ENCODE data around the gene ACLY. TPM values are rescaled to one million over a fixed set of nuclear protein-coding genes. Genes with fewer than 3 reads are reported as not detected.
"Not testable (repeated sequence)": the region's sequence is repeated elsewhere in the genome, so short reads cannot be mapped to it uniquely, and the experiment has no call there.

The ACLY gene
- polyA plus RNA-seq, 1 donor (not counting 4 experiments of a cell fraction or from before 2014, with no cell fraction given), result 363 TPM

DNA sequence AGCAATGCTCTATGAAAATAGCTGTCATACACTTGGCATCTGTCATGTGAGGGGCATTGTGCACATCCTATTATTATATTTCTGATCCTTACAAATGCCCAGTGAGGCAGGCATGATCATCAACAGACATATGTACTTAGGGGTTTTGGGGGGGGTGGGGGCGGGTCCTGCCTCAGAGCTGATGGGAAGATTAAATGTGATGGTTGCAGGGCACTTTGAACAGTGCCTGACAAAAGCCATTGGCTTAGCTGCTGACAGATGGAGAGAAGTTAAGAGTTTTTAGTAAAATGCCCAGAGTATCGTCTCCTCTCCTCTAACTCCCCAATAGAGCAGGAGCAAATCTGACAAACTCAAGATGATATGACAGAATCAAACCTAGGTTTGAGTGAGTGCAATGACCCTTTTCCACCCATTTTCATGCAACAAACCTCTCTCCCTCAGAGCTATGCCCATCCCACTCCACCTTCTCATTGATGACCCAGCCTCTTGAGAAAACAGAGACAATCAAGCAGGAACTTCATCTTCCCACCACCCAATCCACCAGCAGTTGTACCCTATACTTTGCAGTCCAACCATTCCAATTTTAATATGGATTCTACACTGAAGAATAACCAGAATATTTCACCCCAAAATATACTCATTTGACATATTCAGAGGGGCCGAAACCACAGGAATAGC, 58.4 kb downstream of the ACLY start:
- TF ChIP-seq, protein P1, sequence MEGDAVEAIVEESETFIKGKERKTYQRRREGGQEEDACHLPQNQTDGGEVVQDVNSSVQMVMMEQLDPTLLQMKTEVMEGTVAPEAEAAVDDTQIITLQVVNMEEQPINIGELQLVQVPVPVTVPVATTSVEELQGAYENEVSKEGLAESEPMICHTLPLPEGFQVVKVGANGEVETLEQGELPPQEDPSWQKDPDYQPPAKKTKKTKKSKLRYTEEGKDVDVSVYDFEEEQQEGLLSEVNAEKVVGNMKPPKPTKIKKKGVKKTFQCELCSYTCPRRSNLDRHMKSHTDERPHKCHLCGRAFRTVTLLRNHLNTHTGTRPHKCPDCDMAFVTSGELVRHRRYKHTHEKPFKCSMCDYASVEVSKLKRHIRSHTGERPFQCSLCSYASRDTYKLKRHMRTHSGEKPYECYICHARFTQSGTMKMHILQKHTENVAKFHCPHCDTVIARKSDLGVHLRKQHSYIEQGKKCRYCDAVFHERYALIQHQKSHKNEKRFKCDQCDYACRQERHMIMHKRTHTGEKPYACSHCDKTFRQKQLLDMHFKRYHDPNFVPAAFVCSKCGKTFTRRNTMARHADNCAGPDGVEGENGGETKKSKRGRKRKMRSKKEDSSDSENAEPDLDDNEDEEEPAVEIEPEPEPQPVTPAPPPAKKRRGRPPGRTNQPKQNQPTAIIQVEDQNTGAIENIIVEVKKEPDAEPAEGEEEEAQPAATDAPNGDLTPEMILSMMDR (optimal IDR thresholded peaks at IDR 0.05 in 1 of 3, IDR thresholded peaks at IDR 0.05 in 1 of 3, conservative IDR thresholded peaks at IDR 0.05 in 1 of 3; ENCODE audit: extremely low read depth in 1 of 3, insufficient read depth in 2 of 3, low read length in 3 of 3), result no peak
- TF ChIP-seq EZH2 (IDR thresholded peaks at IDR 0.05; ENCODE audit: low read length), result no peak
- H4K20me1 ChIP-seq (ENCODE audit: control insufficient read depth, extremely low read depth, insufficient read depth, low read length), result peaks cover 2% of the 10 kb centered on the region
- FAIRE-seq, result no peak

DNA sequence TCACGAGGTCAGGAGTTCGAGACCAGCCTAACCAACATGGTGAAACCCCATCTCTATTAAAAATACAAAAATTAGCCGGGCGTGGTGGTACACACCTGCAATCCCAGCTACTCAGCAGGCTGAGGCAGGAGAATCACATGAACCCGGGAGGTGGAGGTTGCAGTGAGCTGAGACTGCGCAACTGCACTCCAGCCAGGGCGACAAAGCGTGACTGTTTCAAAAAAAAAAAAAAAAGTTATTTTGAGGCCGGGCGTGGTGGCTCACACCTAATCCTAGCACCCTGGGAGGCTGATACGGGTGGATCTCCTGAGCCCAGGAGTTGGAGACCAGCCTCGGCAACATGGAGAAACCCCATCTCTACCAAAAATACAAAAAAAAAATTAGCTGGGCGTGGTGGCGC, 67.4 kb downstream of the ACLY start:
- H3K4me1 ChIP-seq (ENCODE audit: control insufficient read depth, extremely low read depth, insufficient read depth, low read length); H3K4me3 ChIP-seq (ENCODE audit: control insufficient read depth in 2 of 3, extremely low read depth in 1 of 3, insufficient read depth in 2 of 3, low read depth in 1 of 3, low read length in 3 of 3); H2AFZ ChIP-seq (ENCODE audit: control insufficient read depth, low read length); H3K27ac ChIP-seq (ENCODE audit: control insufficient read depth, insufficient read depth, low read length); DNase-seq (ENCODE audit: low read depth, low spot score); H3K27me3 ChIP-seq (ENCODE audit: control insufficient read depth, extremely low read depth, insufficient read depth, low read length); H3K9me3 ChIP-seq (ENCODE audit: control insufficient read depth, low read depth, low read length); H3K4me2 ChIP-seq (ENCODE audit: control insufficient read depth, extremely low read depth, insufficient read depth, low read depth, low read length); H3K9me1 ChIP-seq (ENCODE audit: control insufficient read depth, extremely low read depth, insufficient read depth, low read length); H4K20me1 ChIP-seq (ENCODE audit: control insufficient read depth, extremely low read depth, insufficient read depth, low read length); H3K9ac ChIP-seq (ENCODE audit: control insufficient read depth, extremely low read depth, insufficient read depth, low read length); dilution Hi-C loops (cut with MboI; ENCODE audit: extremely low pct_ligation_motif_present, low sequenced_read_pairs); FAIRE-seq: not testable (repeated sequence)
- Histone ChIP-seq H3K36me3 (ENCODE audit: control insufficient read depth in 2 of 2, extremely low read depth in 1 of 2, insufficient read depth in 2 of 2, low read length in 2 of 2) (peaks cover 7 to 12% of the 10 kb centered on the region in 2 experiments), H3K79me2 (ENCODE audit: control insufficient read depth, insufficient read depth, low read length) (peaks cover 15% of the 10 kb centered on the region)

More for the DNA sequence above, 58.4 kb downstream of the ACLY start:
- Histone ChIP-seq H2AFZ (ENCODE audit: control insufficient read depth, low read length) (no peak overlapping the region), H3K27me3 (ENCODE audit: control insufficient read depth, extremely low read depth, insufficient read depth, low read length) (no peaks in the 10 kb centered on the region), H3K4me1 (ENCODE audit: control insufficient read depth, extremely low read depth, insufficient read depth, low read length) (peaks cover 17% of the 10 kb centered on the region), H3K79me2 (ENCODE audit: control insufficient read depth, insufficient read depth, low read length) (peaks cover 62% of the 10 kb centered on the region), H3K27ac (ENCODE audit: control insufficient read depth, insufficient read depth, low read length) (no peak overlapping the region), H3K4me3 (ENCODE audit: control insufficient read depth in 2 of 3, extremely low read depth in 1 of 3, insufficient read depth in 2 of 3, low read depth in 1 of 3, low read length in 3 of 3) (no peak overlapping the region), H3K4me2 (ENCODE audit: control insufficient read depth, extremely low read depth, insufficient read depth, low read depth, low read length) (no peak overlapping the region), H3K9me1 (ENCODE audit: control insufficient read depth, extremely low read depth, insufficient read depth, low read length) (no peaks in the 10 kb centered on the region), H3K9me3 (ENCODE audit: control insufficient read depth, low read depth, low read length) (no peaks in the 10 kb centered on the region), H3K9ac (ENCODE audit: control insufficient read depth, extremely low read depth, insufficient read depth, low read length) (no peak overlapping the region), H3K36me3 (ENCODE audit: control insufficient read depth in 2 of 2, extremely low read depth in 1 of 2, insufficient read depth in 2 of 2, low read length in 2 of 2) (no peaks in the 10 kb centered on the region)
- dilution Hi-C loops (cut with MboI; ENCODE audit: extremely low pct_ligation_motif_present, low sequenced_read_pairs), result no loop called here
- no peak for DNase-seq (ENCODE audit: low read depth, low spot score)
